A549 (cell line): ENCODE results near the gene CAMTA1. TPM values are rescaled to one million over a fixed set of nuclear protein-coding genes. Genes with fewer than 3 reads are reported as not detected.

Experiments
- ATAC-seq, 2 experiments: fragments of 200-7000 bp in 1 of 2; fragments of >200 bp in 1 of 2; cut with Nextera tagmentation in 1 of 2; cut with Tn5 transposase in 1 of 2; 3 replicates each; pipeline versions ENCODE4 v1.8.0 to v1.9.1; 2018 to 2020; ENCODE audit warnings: mild to moderate bottlenecking in 1 of 2, moderate library complexity in 1 of 2
- CTCF ChIA-PET: fragments of 300-600 bp; sonication (Branson Sonifier 250); formaldehyde crosslinking; extraction: SDS; loops from one replicate; lab custom pipeline; 2021; ENCODE audit warnings: antibody characterized with exemption, inconsistent platforms; lab: Yijun Ruan, JAX
- POLR2A ChIA-PET: fragments of 350-600 bp; formaldehyde crosslinking; extraction: SDS; loops from one replicate; lab custom pipeline; 2021; ENCODE audit warnings: antibody characterized with exemption, inconsistent platforms; lab: Yijun Ruan, JAX
- DNase-seq, 2 experiments: peaks; one replicate each; pipeline versions ENCODE4 v3.0.0 to v3.0.0-alpha.2; 2011 to 2016; ENCODE audit warnings: low read depth in 1 of 2, low spot score in 1 of 2
- FAIRE-seq: peaks from 2 replicates; lab custom pipeline; 2011; peaks lifted over from hg19 to GRCh38; lab: Jason Lieb, UNC
- H3K27ac ChIP-seq, 2 experiments: fragments of >200 bp; sonication (Bioruptor Twin); formaldehyde crosslinking; 3 replicates each; pipeline ENCODE4 v1.5.1; 2016 to 2017
- H3K4me1 ChIP-seq: fragments of >200 bp; sonication (Bioruptor Twin); formaldehyde crosslinking; 3 replicates; pipeline ENCODE4 v1.6.1; 2016
- H3K4me2 ChIP-seq: fragments of >200 bp; sonication (Bioruptor Twin); formaldehyde crosslinking; 3 replicates; pipeline ENCODE4 v1.6.1; 2016
- H3K4me3 ChIP-seq: fragments of >200 bp; sonication (Bioruptor Twin); formaldehyde crosslinking; 3 replicates; pipeline ENCODE4 v1.5.1; 2016
- H3K9me3 ChIP-seq: fragments of >200 bp; sonication (Bioruptor Twin); formaldehyde crosslinking; 3 replicates; pipeline ENCODE4 v1.6.1; 2016
- CBX2 ChIP-seq: fragments of 200-600 bp; sonication (generic); IDR thresholded peaks from 2 replicates; pipeline ENCODE4 v1.6.1; 2016; ENCODE audit warnings: low read depth, mild to moderate bottlenecking, borderline replicate concordance
- CBX8 ChIP-seq: fragments of 200-600 bp; sonication (generic); IDR thresholded peaks from 2 replicates; pipeline ENCODE4 v1.6.1; 2016
- CHD2 ChIP-seq: fragments of 150-350 bp; IDR thresholded peaks from 2 replicates; pipeline ENCODE4 v1.6.1; 2014; ENCODE audit warnings: low read length; ENCODE audit not compliant: partially characterized antibody
- EHMT2 ChIP-seq: fragments of 200-600 bp; sonication (generic); IDR thresholded peaks from 2 replicates; pipeline ENCODE4 v1.6.1; 2016; ENCODE audit warnings: antibody characterized with exemption, low read depth, mild to moderate bottlenecking, moderate library complexity
- EP300 ChIP-seq, 2 experiments: fragments of >200 bp; sonication (Bioruptor Twin); formaldehyde crosslinking; IDR thresholded peaks; 2 replicates in 1 of 2; 3 replicates in 1 of 2; pipeline ENCODE4 v1.6.1; 2016 to 2017
- ESRRA ChIP-seq: fragments of 150-350 bp; IDR thresholded peaks from 2 replicates; pipeline ENCODE4 v1.6.1; 2014; ENCODE audit warnings: mild to moderate bottlenecking, low read length, borderline replicate concordance
- FOSB ChIP-seq: fragments of 250-450 bp; sonication (Bioruptor Pico); IDR thresholded peaks from 2 replicates; pipeline ENCODE4 v1.5.0; 2020; ENCODE audit warnings: mild to moderate bottlenecking, moderate library complexity
- GATA3 ChIP-seq: IDR thresholded peaks from 2 replicates; pipeline ENCODE4 v1.6.1; 2012; ENCODE audit warnings: borderline replicate concordance
- HOXA7 ChIP-seq: fragments of 250-450 bp; sonication (Bioruptor Pico); IDR thresholded peaks from 2 replicates; pipeline ENCODE4 v1.5.0; 2020; ENCODE audit warnings: mild to moderate bottlenecking, moderate library complexity
- HOXB13 ChIP-seq: fragments of 250-450 bp; sonication (Bioruptor Pico); IDR thresholded peaks from 2 replicates; pipeline ENCODE4 v1.5.0; 2020; ENCODE audit warnings: low read depth, mild to moderate bottlenecking, moderate library complexity
- JUN ChIP-seq, 2 experiments: fragments of >200 bp; sonication (Bioruptor Twin); formaldehyde crosslinking; IDR thresholded peaks; 2 replicates in 1 of 2; 3 replicates in 1 of 2; pipeline ENCODE4 v1.6.1; 2016 to 2017
- SREBF2 ChIP-seq: fragments of 450-650 bp; IDR thresholded peaks from 2 replicates; pipeline ENCODE4 v1.6.1; 2014; ENCODE audit warnings: mild to moderate bottlenecking, moderate library complexity
- TFCP2L1 ChIP-seq: fragments of 250-450 bp; sonication (Bioruptor Pico); IDR thresholded peaks from 2 replicates; pipeline ENCODE4 v1.5.0; 2021; ENCODE audit warnings: mild to moderate bottlenecking
- ZC3H11A ChIP-seq: fragments of 450-650 bp; IDR thresholded peaks from 2 replicates; pipeline ENCODE4 v1.6.1; 2014; ENCODE audit warnings: antibody characterized with exemption, mild to moderate bottlenecking
- WGBS: methylation state at CpG from one replicate; pipeline ENCODE4 v1.1.6; 2017; ENCODE audit errors: missing lambda C conversion rate; 5-methylcytosine and 5-hydroxymethylcytosine counted together
- polyA plus RNA-seq, 4 experiments: library from polyadenylated mRNA; depleted of rRNA in 3 of 4; stranded (reverse); fragments of >200 nt; fragmentation: RNase III in 1 of 4; extraction: RNeasy Plus Mini Kit Qiagen cat#74134 plus additional on column Dnase treatment in 1 of 4; gene quantifications; 2 replicates in 3 of 4; 3 replicates in 1 of 4; pipeline ENCODE4 v1.2.3, GENCODE V29; 2011 to 2017
- TF ChIP-seq, protein P1 (sequence below): IDR thresholded peaks from 2 replicates; pipeline ENCODE4 v1.6.1; 2012; ENCODE audit warnings: low read depth, borderline replicate concordance
- TF ChIP-seq, protein P2 (sequence below): fragments of >200 bp; sonication (Bioruptor Twin); formaldehyde crosslinking; IDR thresholded peaks from 3 replicates; pipeline ENCODE4 v1.5.1; 2016
- TF ChIP-seq, protein P3 (sequence below): IDR thresholded peaks from 2 replicates; pipeline ENCODE4 v1.6.1; 2012
- TF ChIP-seq, protein P4 (sequence below): IDR thresholded peaks from 2 replicates; pipeline ENCODE4 v1.6.1; 2012
- TF ChIP-seq, protein P5 (sequence below): fragments of 450-650 bp; IDR thresholded peaks from 2 replicates; pipeline ENCODE4 v1.6.1; 2014; ENCODE audit warnings: antibody characterized with exemption

CAMTA1 gene
- polyA plus RNA-seq, 2 of the 4 experiments (the other 2 are of a cell fraction): 58.8 to 75.0 TPM

DNA sequence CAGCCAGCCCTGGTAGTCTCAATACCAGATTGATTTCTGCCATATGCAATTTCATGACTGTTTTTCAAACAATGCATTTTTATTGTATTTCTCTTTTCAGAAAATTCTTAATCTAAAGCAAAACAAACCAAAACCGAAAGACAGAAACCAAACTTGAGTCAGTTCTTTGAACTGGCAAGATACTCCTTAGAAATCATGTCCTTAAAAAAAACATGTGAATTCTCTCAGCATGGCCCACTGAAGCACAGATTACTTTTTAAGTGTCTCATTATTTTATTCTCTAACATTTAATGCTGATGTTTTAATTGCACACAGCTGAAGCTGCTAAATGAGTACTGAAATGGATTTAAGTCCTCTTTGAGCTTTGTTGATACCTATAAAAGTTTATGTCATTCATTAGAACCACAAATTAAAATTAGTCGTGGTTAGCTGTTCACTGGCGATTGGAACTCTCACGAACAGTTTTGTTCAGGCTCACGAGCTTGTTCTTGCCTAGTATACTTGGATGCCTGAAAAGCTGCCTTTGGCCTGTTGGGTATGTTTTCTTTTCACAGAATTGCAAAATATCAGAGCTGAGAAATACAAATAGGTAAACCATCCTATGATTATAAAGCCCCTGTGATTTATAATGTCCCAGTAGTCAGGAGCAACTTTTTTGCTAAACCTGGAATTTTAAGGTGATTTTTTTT, 87.5 kb downstream of the CAMTA1 start:
- H3K4me3 ChIP-seq: no peak overlapping the region
- TF ChIP-seq JUN (IDR thresholded peaks at IDR 0.05) (no peak), SREBF2 (no peak), EP300 (IDR thresholded peaks at IDR 0.05) (no peak), ESRRA (no peak), HOXA7 (CRISPR knock-in tag) (no peak), CHD2 (no peak), ZC3H11A (no peak), TFCP2L1 (CRISPR knock-in tag) (no peak), GATA3 (no peak), CBX2 (no peak), FOSB (CRISPR knock-in tag) (no peak), HOXB13 (CRISPR knock-in tag) (no peak), CBX8 (no peak)
- TF ChIP-seq, protein P1, sequence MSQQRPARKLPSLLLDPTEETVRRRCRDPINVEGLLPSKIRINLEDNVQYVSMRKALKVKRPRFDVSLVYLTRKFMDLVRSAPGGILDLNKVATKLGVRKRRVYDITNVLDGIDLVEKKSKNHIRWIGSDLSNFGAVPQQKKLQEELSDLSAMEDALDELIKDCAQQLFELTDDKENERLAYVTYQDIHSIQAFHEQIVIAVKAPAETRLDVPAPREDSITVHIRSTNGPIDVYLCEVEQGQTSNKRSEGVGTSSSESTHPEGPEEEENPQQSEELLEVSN: no peak
- TF ChIP-seq, protein P2, sequence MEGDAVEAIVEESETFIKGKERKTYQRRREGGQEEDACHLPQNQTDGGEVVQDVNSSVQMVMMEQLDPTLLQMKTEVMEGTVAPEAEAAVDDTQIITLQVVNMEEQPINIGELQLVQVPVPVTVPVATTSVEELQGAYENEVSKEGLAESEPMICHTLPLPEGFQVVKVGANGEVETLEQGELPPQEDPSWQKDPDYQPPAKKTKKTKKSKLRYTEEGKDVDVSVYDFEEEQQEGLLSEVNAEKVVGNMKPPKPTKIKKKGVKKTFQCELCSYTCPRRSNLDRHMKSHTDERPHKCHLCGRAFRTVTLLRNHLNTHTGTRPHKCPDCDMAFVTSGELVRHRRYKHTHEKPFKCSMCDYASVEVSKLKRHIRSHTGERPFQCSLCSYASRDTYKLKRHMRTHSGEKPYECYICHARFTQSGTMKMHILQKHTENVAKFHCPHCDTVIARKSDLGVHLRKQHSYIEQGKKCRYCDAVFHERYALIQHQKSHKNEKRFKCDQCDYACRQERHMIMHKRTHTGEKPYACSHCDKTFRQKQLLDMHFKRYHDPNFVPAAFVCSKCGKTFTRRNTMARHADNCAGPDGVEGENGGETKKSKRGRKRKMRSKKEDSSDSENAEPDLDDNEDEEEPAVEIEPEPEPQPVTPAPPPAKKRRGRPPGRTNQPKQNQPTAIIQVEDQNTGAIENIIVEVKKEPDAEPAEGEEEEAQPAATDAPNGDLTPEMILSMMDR: no peak
- TF ChIP-seq, protein P3, sequence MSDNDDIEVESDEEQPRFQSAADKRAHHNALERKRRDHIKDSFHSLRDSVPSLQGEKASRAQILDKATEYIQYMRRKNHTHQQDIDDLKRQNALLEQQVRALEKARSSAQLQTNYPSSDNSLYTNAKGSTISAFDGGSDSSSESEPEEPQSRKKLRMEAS: no peak
- TF ChIP-seq, protein P4, sequence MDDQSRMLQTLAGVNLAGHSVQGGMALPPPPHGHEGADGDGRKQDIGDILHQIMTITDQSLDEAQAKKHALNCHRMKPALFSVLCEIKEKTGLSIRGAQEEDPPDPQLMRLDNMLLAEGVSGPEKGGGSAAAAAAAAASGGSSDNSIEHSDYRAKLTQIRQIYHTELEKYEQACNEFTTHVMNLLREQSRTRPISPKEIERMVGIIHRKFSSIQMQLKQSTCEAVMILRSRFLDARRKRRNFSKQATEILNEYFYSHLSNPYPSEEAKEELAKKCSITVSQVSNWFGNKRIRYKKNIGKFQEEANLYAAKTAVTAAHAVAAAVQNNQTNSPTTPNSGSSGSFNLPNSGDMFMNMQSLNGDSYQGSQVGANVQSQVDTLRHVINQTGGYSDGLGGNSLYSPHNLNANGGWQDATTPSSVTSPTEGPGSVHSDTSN: no peak
- CTCF ChIA-PET: no interaction called here
- FAIRE-seq: no peak
- POLR2A ChIA-PET: no interaction called here
- ATAC-seq: no peak
- H3K4me1 ChIP-seq: peaks cover 34% of the 10 kb centered on the region; the same call in 2 of the 3 replicates
- DNase-seq: no peak
- H3K9me3 ChIP-seq: no peaks in the 10 kb centered on the region
- H3K27ac ChIP-seq: no peak overlapping the region
- H3K4me2 ChIP-seq: no peak overlapping the region
- 96% methylated on average over 5 of the region's 5 CpGs for WGBS

DNA sequence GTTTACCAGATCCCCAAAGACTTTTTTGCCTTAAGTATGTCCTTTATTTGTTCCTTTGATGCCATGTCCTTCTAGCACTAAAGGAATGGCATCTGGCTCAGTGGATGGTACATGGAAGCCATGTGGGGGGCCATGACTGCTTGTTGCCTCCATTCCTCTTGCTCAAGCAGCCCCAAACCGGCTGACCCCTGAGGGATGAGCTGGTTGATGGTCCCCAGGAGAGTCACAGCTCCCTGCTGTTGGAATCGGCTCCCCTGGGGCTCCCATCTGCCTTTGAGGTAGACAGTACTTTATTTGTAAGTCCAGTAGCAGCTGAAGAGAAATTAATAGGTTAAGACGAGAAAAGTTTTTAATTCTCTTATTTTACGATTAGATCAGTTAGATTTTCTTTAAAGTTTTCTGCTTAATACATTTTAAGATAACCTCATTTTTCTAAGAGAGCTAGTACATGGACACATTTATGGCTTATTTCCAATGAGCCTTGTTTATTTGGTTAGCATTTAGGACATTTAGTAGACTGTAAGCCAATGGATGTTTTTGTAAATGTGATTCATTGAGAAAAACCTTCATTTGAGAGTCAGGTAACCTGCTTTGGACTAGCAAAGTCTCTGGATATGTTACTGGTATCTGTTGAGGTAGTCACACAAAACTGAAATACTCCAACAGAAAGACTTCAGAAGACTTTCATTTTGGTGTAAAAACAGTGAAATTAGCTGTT, 88.2 kb downstream of the CAMTA1 start:
- no peak overlapping the region for H3K27ac ChIP-seq
- TF ChIP-seq EHMT2: no peak
- TF ChIP-seq, protein P5, sequence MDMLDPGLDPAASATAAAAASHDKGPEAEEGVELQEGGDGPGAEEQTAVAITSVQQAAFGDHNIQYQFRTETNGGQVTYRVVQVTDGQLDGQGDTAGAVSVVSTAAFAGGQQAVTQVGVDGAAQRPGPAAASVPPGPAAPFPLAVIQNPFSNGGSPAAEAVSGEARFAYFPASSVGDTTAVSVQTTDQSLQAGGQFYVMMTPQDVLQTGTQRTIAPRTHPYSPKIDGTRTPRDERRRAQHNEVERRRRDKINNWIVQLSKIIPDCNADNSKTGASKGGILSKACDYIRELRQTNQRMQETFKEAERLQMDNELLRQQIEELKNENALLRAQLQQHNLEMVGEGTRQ: no peak
- ChIA-PET POLR2A (no interaction called here), CTCF (interaction anchor here (1.1 kb wide), 1 partner anchor 154 kb away, joined by 3 read pairs; no protein-coding TSS in a partner anchor)
- ATAC-seq: no peak
- FAIRE-seq: no peak
- H3K4me1 ChIP-seq: peaks cover 26% of the 10 kb centered on the region; the same call in 2 of the 3 replicates
- DNase-seq: no peak
- H3K9me3 ChIP-seq: no peaks in the 10 kb centered on the region
- no peak overlapping the region for H3K4me2 ChIP-seq
- H3K4me3 ChIP-seq: no peak overlapping the region
- WGBS: 90% methylated on average over 4 of the region's 4 CpGs
